Hypothalamus (tissue), 51 donors: ENCODE results near the gene MOCS2.

Experiments used
- DNase-seq, 51 donors: peaks; one replicate each; lab custom pipeline; 2025; lab: John Stamatoyannopoulos, UW

The MOCS2 gene

GRCh38 chr5:53055365-53055764 is 54.2 kb downstream of the MOCS2 start:
- DNase-seq: no peak

DNA sequence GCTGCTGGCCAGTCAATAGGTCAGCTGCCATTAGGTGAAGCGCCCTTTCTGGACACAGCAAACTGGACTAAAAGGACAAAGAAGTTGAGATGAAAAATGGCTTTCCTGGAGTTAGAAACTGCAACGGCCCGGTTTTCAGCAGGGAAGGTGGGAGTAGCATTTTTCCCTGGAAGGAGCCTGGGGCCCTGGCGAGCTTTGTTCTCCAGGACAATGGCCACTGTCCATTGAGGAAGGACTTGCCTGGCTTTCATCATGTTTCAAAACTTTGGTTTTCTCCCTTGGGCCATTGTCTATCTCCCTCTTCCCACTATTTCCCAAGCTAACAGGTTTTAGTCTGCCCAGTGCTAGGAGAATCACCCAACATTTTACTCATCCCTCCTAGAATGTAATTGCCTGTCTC is 56.2 kb downstream of the MOCS2 start:
- no peak for DNase-seq

DNA sequence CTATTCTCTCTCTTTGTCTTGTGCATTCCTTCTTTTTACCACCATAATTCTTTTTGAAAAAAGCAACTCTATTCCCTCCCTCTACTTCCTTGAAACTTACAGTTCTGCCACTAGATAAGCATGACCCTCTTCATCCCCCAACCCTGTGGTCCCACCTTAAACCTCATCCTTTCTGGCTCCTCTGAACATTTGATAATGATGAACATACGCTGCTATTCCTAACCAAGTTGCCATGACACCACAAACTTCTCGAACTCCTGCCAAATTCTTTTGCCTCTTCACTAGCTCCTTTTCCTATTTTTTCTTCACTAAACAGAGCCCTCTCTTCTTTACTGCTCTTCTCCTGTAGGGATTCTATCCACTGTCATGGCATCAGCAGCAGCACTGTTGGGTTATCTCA is 57.1 kb downstream of the MOCS2 start:
- no peak for DNase-seq

GRCh38 chr5:53048248-53048647 is 61.3 kb downstream of the MOCS2 start:
- DNase-seq: no peak
